ENCODE results near the gene TMEM134. TPM values are rescaled to one million over a fixed set of nuclear protein-coding genes. Genes with fewer than 3 reads are reported as not detected.

Gene TMEM134
- total and polyA plus RNA-seq, 2 of the 4 experiments (the other 2 are of a cell fraction), result 12.5 to 55.0 TPM

GRCh38 chr11:67437082-67437808, 31.8 kb downstream of the TMEM134 start, which contains the start of gene PTPRCAP:
Gene PTPRCAP (minus strand): TSS chr11:67437682. CDS start chr11:67437619, 63 bp downstream.
- H3K9ac ChIP-seq (ENCODE audit: low read depth, low read length), result no peak within 1 kb of the TSS
- in situ Hi-C loops (cut with MboI; ENCODE audit: low sequenced_read_pairs) (no loop called here), intact Hi-C loops (cut with micrococcal nuclease) (no loop called here), dilution Hi-C loops (cut with HindIII; ENCODE audit: low sequenced_read_pairs, unreplicated experiment) (no loop called here)
- no peak within 1 kb of the TSS for H2BK15ac ChIP-seq (ENCODE audit: low read depth, low read length)
- 90% methylated on average over 5 of the region's 26 CpGs; no CpG with 5 or more reads in 1 of the 2 experiments for WGBS, 2 experiments (ENCODE audit: extremely low coverage in 2 of 2, insufficient read length in 1 of 2)
- H3K27me3 ChIP-seq (ENCODE audit: control insufficient read depth, insufficient read depth, low read length), result no peaks in the 10 kb centered on the region
- no peak within 1 kb of the TSS for H2BK5ac ChIP-seq (ENCODE audit: low read depth, low read length, poor library complexity, severe bottlenecking)
- POLR2A ChIA-PET (ENCODE audit: unreplicated experiment), result interaction anchor here (0.5 to 0.6 kb wide), 2 partner anchors 30 to 1366 kb away, joined by 3 to 12 read pairs; no protein-coding TSS in a partner anchor
- H3K9me1 ChIP-seq (ENCODE audit: insufficient read depth, low read length), result peaks cover 5% of the 10 kb centered on the region; the same call in 1 of the 2 replicates
- peak within 1 kb of the TSS; percentile 7 for H2AFZ ChIP-seq (replicated peaks; ENCODE audit: low read length, poor library complexity)
- no peak within 1 kb of the TSS for H3K18ac ChIP-seq (ENCODE audit: low read depth, low read length)
- no peak within 1 kb of the TSS for H3K56ac ChIP-seq (ENCODE audit: extremely low read depth, insufficient read depth, low read length)
- CTCF ChIA-PET, result no interaction called here
- TF ChIP-seq CHD1 (IDR thresholded peaks at IDR 0.05; ENCODE audit: low read depth, low read length) (no peak), CEBPB (IDR thresholded peaks at IDR 0.05; ENCODE audit: low read depth, low read length) (no peak), USF2 (IDR thresholded peaks at IDR 0.05; ENCODE audit: low read depth, low read length) (no peak), RAD21 (IDR thresholded peaks at IDR 0.05; ENCODE audit: low read length) (no peak), BHLHE40 (IDR thresholded peaks at IDR 0.05; ENCODE audit: low read depth, low read length) (no peak), CTCF (conservative IDR thresholded peaks at IDR 0.05; ENCODE audit: low read depth, low read length) (no peak), RFX5 (IDR thresholded peaks at IDR 0.05; ENCODE audit: low read depth, low read length) (no peak), NFE2L2 (IDR thresholded peaks at IDR 0.05; ENCODE audit: low read depth, low read length) (no peak), ELK1 (IDR thresholded peaks at IDR 0.05; ENCODE audit: borderline replicate concordance, low read depth, low read length) (no peak), RCOR1 (IDR thresholded peaks at IDR 0.05; ENCODE audit: insufficient replicate concordance, low read length) (no peak), FOS (IDR thresholded peaks at IDR 0.05; ENCODE audit: low read depth, low read length) (no peak), MAFK (IDR thresholded peaks at IDR 0.05; ENCODE audit: low read depth, low read length) (no peak), MAZ (IDR thresholded peaks at IDR 0.05; ENCODE audit: borderline replicate concordance, low read depth, low read length) (no peak), POLR2A (IDR thresholded peaks at IDR 0.05; ENCODE audit: low read depth, low read length) (no peak), MXI1 (IDR thresholded peaks at IDR 0.05; ENCODE audit: borderline replicate concordance, low read depth, low read length) (no peak), SMC3 (IDR thresholded peaks at IDR 0.05; ENCODE audit: low read depth, low read length) (no peak)
- H3K79me1 ChIP-seq (ENCODE audit: low read depth in 1 of 2, low read length in 2 of 2), result peaks cover 6 to 17% of the 10 kb centered on the region in 2 experiments
- no peak for DNase-seq
- H3K36me3 ChIP-seq (ENCODE audit: control insufficient read depth, insufficient read depth, low read length), result peaks cover 66% of the 10 kb centered on the region
- H3K9me3 ChIP-seq (ENCODE audit: control insufficient read depth, insufficient read depth, low read length), result no peaks in the 10 kb centered on the region
- ATAC-seq (ENCODE audit: low read depth), result no peak
- no peak within 1 kb of the TSS for H2AK9ac ChIP-seq (replicated peaks; ENCODE audit: low read depth, low read length, poor library complexity)
- no peak within 1 kb of the TSS for H3K27ac ChIP-seq (ENCODE audit: insufficient read depth, low read length)
- no peak within 1 kb of the TSS for H3K4ac ChIP-seq (ENCODE audit: low read depth, low read length)
- no TSS peak for BruUV-seq (replicated peaks)
- no peak within 1 kb of the TSS for H4K91ac ChIP-seq (ENCODE audit: insufficient read depth, low read depth, low read length)
- no peaks in the 10 kb centered on the region for H3K4me1 ChIP-seq (ENCODE audit: control insufficient read depth, insufficient read depth, low read length)
- no peak within 1 kb of the TSS for H4K8ac ChIP-seq (ENCODE audit: low read depth in 2 of 2, low read length in 2 of 2)
- H4K20me1 ChIP-seq (ENCODE audit: insufficient read depth, low read length), result peaks cover 3% of the 10 kb centered on the region
- H3K4me3 ChIP-seq (ENCODE audit: insufficient read depth, low read depth, low read length), result no peak within 1 kb of the TSS
- H2AK5ac ChIP-seq (ENCODE audit: low read depth, low read length), result no peak within 1 kb of the TSS
- H4K5ac ChIP-seq (ENCODE audit: low read depth, low read length), result no peak within 1 kb of the TSS
- no peak within 1 kb of the TSS for H3K23ac ChIP-seq (ENCODE audit: low read depth, low read length)
- H2BK20ac ChIP-seq (ENCODE audit: low read depth, low read length), result no peak within 1 kb of the TSS
- H2BK120ac ChIP-seq (ENCODE audit: low read depth, low read length), result no peak within 1 kb of the TSS
- H3K14ac ChIP-seq (replicated peaks; ENCODE audit: low read depth, low read length), result no peak within 1 kb of the TSS
- H3K4me2 ChIP-seq (ENCODE audit: low read depth, low read length), result no peak within 1 kb of the TSS

All from IMR-90 (cell line).